ENCODE measurements around the gene CDCA5. TPM values are rescaled to one million over a fixed set of nuclear protein-coding genes. Genes with fewer than 3 reads are reported as not detected.

The CDCA5 gene
- total RNA-seq, 1 donor from 2014 or later: 1.7 TPM

GRCh38 chr11:65109231-65110198 is 25.7 kb upstream of the CDCA5 start:
- peaks cover 26% of the 10 kb centered on the region for H3K36me3 ChIP-seq
- H3K4me3 ChIP-seq: no peak overlapping the region
- H3K4me1 ChIP-seq: peaks cover 25% of the 10 kb centered on the region
- intact Hi-C loops (cut with DNase I): no loop called here
- H3K27ac ChIP-seq: no peak overlapping the region
- H3K9me3 ChIP-seq: no peaks in the 10 kb centered on the region
- H3K27me3 ChIP-seq: no peaks in the 10 kb centered on the region
- TF ChIP-seq CTCF (IDR thresholded peaks at IDR 0.05): no peak
- no peak for ATAC-seq
- no peak for DNase-seq

- no peak for DNase-seq
- H3K27me3 ChIP-seq: no peaks in the 10 kb centered on the region
- no peaks in the 10 kb centered on the region for H3K9me3 ChIP-seq
- H3K4me1 ChIP-seq: peaks cover 24% of the 10 kb centered on the region
- TF ChIP-seq CTCF (IDR thresholded peaks at IDR 0.05): no peak
- H3K27ac ChIP-seq: no peak overlapping the region
- H3K4me3 ChIP-seq: no peak overlapping the region
- intact Hi-C loops (cut with DNase I): no loop called here
- H3K36me3 ChIP-seq: peaks cover 26% of the 10 kb centered on the region
- ATAC-seq: no peak
Observed at GRCh38 chr11:65108469-65109123, 24.8 kb upstream of the CDCA5 start.

- TF ChIP-seq CTCF (IDR thresholded peaks at IDR 0.05): no peak
- Histone ChIP-seq H3K27me3 (no peaks in the 10 kb centered on the region), H3K27ac (no peak overlapping the region), H3K9me3 (no peaks in the 10 kb centered on the region), H3K4me1 (peaks cover 18% of the 10 kb centered on the region), H3K36me3 (peaks cover 26% of the 10 kb centered on the region), H3K4me3 (no peak overlapping the region)
- DNase-seq (no peak), ATAC-seq (no peak)
- intact Hi-C loops (cut with DNase I): no loop called here
Observed at GRCh38 chr11:65107751-65108468, 24.1 kb upstream of the CDCA5 start.

- Histone ChIP-seq H3K4me3 (no peak overlapping the region), H3K27ac (no peak overlapping the region), H3K27me3 (no peaks in the 10 kb centered on the region), H3K9me3 (no peaks in the 10 kb centered on the region), H3K4me1 (peaks cover 9% of the 10 kb centered on the region), H3K36me3 (peaks cover 26% of the 10 kb centered on the region)
- ATAC-seq (no peak), DNase-seq (no peak)
- intact Hi-C loops (cut with DNase I): no loop called here
- TF ChIP-seq CTCF (IDR thresholded peaks at IDR 0.05): no peak
Observed at GRCh38 chr11:65107078-65107477, 23.2 kb upstream of the CDCA5 start.

GRCh38 chr11:65104628-65105027 is 20.8 kb upstream of the CDCA5 start:
- intact Hi-C loops (cut with DNase I): no loop called here
- H3K27ac ChIP-seq: peak overlapping the region; percentile 8
- H3K27me3 ChIP-seq: no peaks in the 10 kb centered on the region
- H3K4me1 ChIP-seq: no peaks in the 10 kb centered on the region
- no peak for TF ChIP-seq CTCF (IDR thresholded peaks at IDR 0.05)
- peaks cover 23% of the 10 kb centered on the region for H3K36me3 ChIP-seq
- DNase-seq (no peak), ATAC-seq (no peak)
- H3K9me3 ChIP-seq: no peaks in the 10 kb centered on the region
- H3K4me3 ChIP-seq: no peak overlapping the region
